ENCODE data around the gene ASCC2.
"Not testable (repeated sequence)": the region's sequence is repeated elsewhere in the genome, so short reads cannot be mapped to it uniquely, and the experiment has no call there.

ASCC2 gene

GRCh38 chr22:29837741-29838598 is at the start of gene ASCC2:
Gene ASCC2 (minus strand): TSS chr22:29838274. CDS start chr22:29832325, 5,949 bp downstream.
- peak; percentile 87 for DNase-seq

GRCh38 chr22:29887358-29887757 is 49.3 kb upstream of the ASCC2 start:
- no peak for DNase-seq

GRCh38 chr22:29886596-29886995 is 48.5 kb upstream of the ASCC2 start:
- peak; percentile 59 for DNase-seq

GRCh38 chr22:29885610-29886009 is 47.5 kb upstream of the ASCC2 start:
- DNase-seq = no peak

- DNase-seq = no peak
Measured at GRCh38 chr22:29883775-29884097, 45.7 kb upstream of the ASCC2 start.

GRCh38 chr22:29883045-29883774 is 45.1 kb upstream of the ASCC2 start, which contains the start of gene MTMR3:
Gene MTMR3 (plus strand): TSS chr22:29883174. CDS start chr22:29971060, 87,886 bp downstream.
- DNase-seq = no peak

- DNase-seq = no peak
Measured at GRCh38 chr22:29882716-29883044, 44.6 kb upstream of the ASCC2 start.

- no peak for DNase-seq
Measured at GRCh38 chr22:29879753-29880152, 41.7 kb upstream of the ASCC2 start.

- no peak for DNase-seq
Measured at GRCh38 chr22:29877620-29878019, 39.5 kb upstream of the ASCC2 start.

- DNase-seq = no peak
Measured at GRCh38 chr22:29873943-29874342, 35.9 kb upstream of the ASCC2 start.

GRCh38 chr22:29872989-29873388 is 34.9 kb upstream of the ASCC2 start:
- DNase-seq = peak; percentile 28

GRCh38 chr22:29872144-29872893 is 34.2 kb upstream of the ASCC2 start:
- DNase-seq = no peak

GRCh38 chr22:29871684-29872083 is 33.6 kb upstream of the ASCC2 start:
- DNase-seq = no peak

GRCh38 chr22:29870574-29870973 is 32.5 kb upstream of the ASCC2 start:
- DNase-seq = no peak

GRCh38 chr22:29867851-29868250 is 29.8 kb upstream of the ASCC2 start:
- DNase-seq = no peak

- no peak for DNase-seq
Measured at GRCh38 chr22:29867260-29867659, 29.2 kb upstream of the ASCC2 start.

- DNase-seq = not testable (repeated sequence)
Measured at GRCh38 chr22:29865572-29865971, 27.5 kb upstream of the ASCC2 start.

GRCh38 chr22:29861672-29862297 is 23.7 kb upstream of the ASCC2 start:
- DNase-seq = no peak

GRCh38 chr22:29860006-29860766 is 22.1 kb upstream of the ASCC2 start:
- no peak for DNase-seq

GRCh38 chr22:29859030-29859429 is 21.0 kb upstream of the ASCC2 start:
- not testable (repeated sequence) for DNase-seq

- DNase-seq = no peak
Measured at GRCh38 chr22:29856496-29856895, 18.4 kb upstream of the ASCC2 start.

- no peak for DNase-seq
Measured at GRCh38 chr22:29855611-29856181, 17.6 kb upstream of the ASCC2 start.
